HepG2 (cell line): ENCODE measurements around the gene ADSL. TPM values are rescaled to one million over a fixed set of nuclear protein-coding genes. Genes with fewer than 3 reads are reported as not detected.

Experiments used
- ATAC-seq: fragments of 200-7000 bp; cut with Tn5 transposase; 3 replicates; pipeline ENCODE4 v1.9.1; 2020; ENCODE audit warnings: mild to moderate bottlenecking, moderate library complexity
- BruUV-seq: library from RNA; stranded (reverse); fragments of 400-500 nt; replicated peaks from 2 replicates; lab custom pipeline; 2021; lab: Mats Ljungman, UMichigan
- CTCF ChIA-PET: fragments of 300-600 bp; formaldehyde crosslinking; extraction: SDS; loops from one replicate; lab custom pipeline; 2021; ENCODE audit warnings: low total read pairs, inconsistent platforms, low intra/inter-chr PET ratio; lab: Yijun Ruan, JAX
- POLR2A ChIA-PET: fragments of 350-600 bp; sonication (Branson Sonifier 250); formaldehyde crosslinking; loops from one replicate; lab custom pipeline; 2020; ENCODE audit warnings: antibody characterized with exemption, inconsistent platforms; lab: Yijun Ruan, JAX
- DNase-seq: peaks from one replicate; pipeline ENCODE4 v3.0.0-alpha.2; 2015; ENCODE audit warnings: low spot score
- FAIRE-seq: peaks from 3 replicates; lab custom pipeline; 2011; peaks lifted over from hg19 to GRCh38; lab: Jason Lieb, UNC
- H2AFZ ChIP-seq: one replicate; pipeline ENCODE4 v1.6.1; 2011; ENCODE audit warnings: low read length, inconsistent platforms
- H3K27ac ChIP-seq: fragments of 300-600 bp; 3 replicates; pipeline ENCODE4 v1.8.0; 2011; ENCODE audit warnings: mixed run types, mild to moderate bottlenecking, mixed read lengths, low read length, inconsistent platforms; ENCODE audit not compliant: insufficient read depth; ENCODE audit errors: extremely low read length
- H3K27me3 ChIP-seq, 2 experiments: fragments of 200-600 bp in 1 of 2; 2 replicates in 1 of 2; 3 replicates in 1 of 2; pipeline versions ENCODE4 v1.6.0 to v1.8.0; 2011; ENCODE audit warnings: low read length in 2 of 2, mild to moderate bottlenecking in 2 of 2, moderate library complexity in 2 of 2, inconsistent platforms in 1 of 2; ENCODE audit not compliant: insufficient read depth in 2 of 2, control insufficient read depth in 1 of 2
- H3K36me3 ChIP-seq, 2 experiments: fragments of 200-600 bp in 1 of 2; replicated peaks in 1 of 2; 2 replicates in 1 of 2; 3 replicates in 1 of 2; pipeline versions ENCODE4 v1.5.1 to v1.8.0; 2011; ENCODE audit warnings: low read length in 2 of 2, inconsistent platforms in 1 of 2; ENCODE audit not compliant: insufficient read depth in 2 of 2, control insufficient read depth in 1 of 2
- H3K4me1 ChIP-seq: 2 replicates; pipeline ENCODE4 v1.5.1; 2012; ENCODE audit warnings: low read length, inconsistent platforms; ENCODE audit not compliant: insufficient read depth
- H3K4me2 ChIP-seq: 2 replicates; pipeline ENCODE4 v1.6.0; 2011; ENCODE audit warnings: low read depth, low read length, inconsistent platforms
- H3K4me3 ChIP-seq, 3 experiments: fragments of 200-600 bp in 1 of 3; sonication (generic), shearing (Covaris generic) in 1 of 3; replicated peaks in 1 of 3; 2 replicates each; pipeline ENCODE4 v1.5.1; 2011 to 2016; ENCODE audit warnings: low read length in 3 of 3, inconsistent platforms in 2 of 3, low read depth in 2 of 3, mild to moderate bottlenecking in 2 of 3, control low read depth in 1 of 3, mixed read lengths in 1 of 3; ENCODE audit not compliant: insufficient read depth in 1 of 3
- H3K79me2 ChIP-seq: one replicate; pipeline ENCODE4 v1.6.1; 2011; ENCODE audit warnings: low read length, inconsistent platforms; ENCODE audit not compliant: insufficient read depth
- H3K9ac ChIP-seq: 2 replicates; pipeline ENCODE4 v1.6.0; 2011; ENCODE audit warnings: mild to moderate bottlenecking, low read depth, low read length, inconsistent platforms; ENCODE audit not compliant: insufficient read depth
- H3K9me3 ChIP-seq: 2 replicates; pipeline ENCODE4 v1.5.1; 2012; ENCODE audit warnings: mild to moderate bottlenecking, low read length
- H4K20me1 ChIP-seq: 2 replicates; pipeline ENCODE4 v1.6.0; 2011; ENCODE audit warnings: inconsistent platforms, mild to moderate bottlenecking, low read length, moderate library complexity; ENCODE audit not compliant: insufficient read depth
- DNMT1 ChIP-seq: sonication (generic); formaldehyde crosslinking; IDR thresholded peaks from 2 replicates; pipeline ENCODE4 v1.5.1; 2020; ENCODE audit warnings: mild to moderate bottlenecking, missing genetic modification reagents
- POGK ChIP-seq: sonication (generic); formaldehyde crosslinking; conservative IDR thresholded peaks from 2 replicates; pipeline ENCODE4 v1.8.0; 2022; ENCODE audit warnings: mild to moderate bottlenecking, moderate library complexity, missing genetic modification reagents
- RFX5 ChIP-seq: IDR thresholded peaks from 2 replicates; pipeline ENCODE4 v1.6.1; 2011; ENCODE audit warnings: low read depth, low read length, improper control_type of control experiment
- RORA ChIP-seq: sonication (generic); formaldehyde crosslinking; IDR thresholded peaks from 2 replicates; pipeline ENCODE4 v1.5.0; 2020; ENCODE audit warnings: mild to moderate bottlenecking, missing genetic modification reagents, moderate library complexity
- SOX13 ChIP-seq, 3 experiments: fragments of 450-650 bp in 1 of 3; sonication (generic) in 1 of 3; formaldehyde crosslinking in 1 of 3; IDR thresholded peaks in 2 of 3; conservative IDR thresholded peaks in 1 of 3; 2 replicates each; pipeline versions ENCODE4 v1.5.0 to v1.6.1; 2016 to 2020; ENCODE audit warnings: antibody characterized with exemption in 1 of 3, mild to moderate bottlenecking in 1 of 3, missing compliant biosample characterization in 1 of 3, missing genetic modification reagents in 1 of 3, moderate library complexity in 1 of 3
- TGIF2 ChIP-seq: IDR thresholded peaks from 2 replicates; pipeline ENCODE4 v1.6.1; 2016; ENCODE audit warnings: control low read depth, missing compliant biosample characterization
- ZNF496 ChIP-seq: sonication (generic); formaldehyde crosslinking; IDR thresholded peaks from 2 replicates; pipeline ENCODE4 v1.8.1; 2023; ENCODE audit warnings: mild to moderate bottlenecking, moderate library complexity, missing genetic modification reagents; ENCODE audit not compliant: insufficient replicate concordance
- ZNF772 ChIP-seq: sonication (generic); formaldehyde crosslinking; IDR thresholded peaks from 2 replicates; pipeline ENCODE4 v1.5.0; 2020; ENCODE audit warnings: mild to moderate bottlenecking, missing genetic modification reagents
- WGBS: methylation state at CpG from one replicate; pipeline ENCODE4 v1.1.6; 2017; ENCODE audit warnings: low lambda C conversion rate; 5-methylcytosine and 5-hydroxymethylcytosine counted together
- in situ Hi-C: cut with HindIII; loops from 2 replicates; pipeline ENCODE4 v1.10.0; 2017; ENCODE audit warnings: low pct_unique_long_range_greater_than_20kb; ENCODE audit not compliant: extremely low pct_ligation_motif_present
- intact Hi-C: fragments of 100-400 bp; cut with micrococcal nuclease; formaldehyde crosslinking; loops from one replicate; pipeline ENCODE4 v1.10.0; 2022; ENCODE audit not compliant: unreplicated experiment
- polyA plus RNA-seq, 8 experiments: library from polyadenylated mRNA; depleted of rRNA in 3 of 8; stranded (reverse) in 7 of 8; unstranded in 1 of 8; fragments of >200 nt; fragmentation: Illumina TruSeq in 4 of 8; extraction: Trizol in 4 of 8; gene quantifications; 2 replicates each; pipeline versions ENCODE4 v1.2.1 to v1.2.3, GENCODE V29; 2011 to 2016; ENCODE audit warnings: low read depth in 4 of 8, missing spikeins in 1 of 8, mixed read lengths in 1 of 8; ENCODE audit not compliant: insufficient read depth in 1 of 8
- total RNA-seq, 5 experiments: library from RNA; depleted of rRNA; stranded (reverse); fragments of >200 nt; fragmentation: Illumina TruSeq; extraction: Trizol; gene quantifications; 2 replicates each; pipeline ENCODE4 v1.2.3, GENCODE V29; 2016; ENCODE audit warnings: low read depth in 1 of 5
- TF ChIP-seq, protein P1 (sequence below): sonication (generic); formaldehyde crosslinking; IDR thresholded peaks from 2 replicates; pipeline ENCODE4 v1.8.0; 2022; ENCODE audit warnings: missing genetic modification reagents, mild to moderate bottlenecking, inconsistent platforms, borderline replicate concordance
- TF ChIP-seq, protein P2 (sequence below): sonication (generic); formaldehyde crosslinking; IDR thresholded peaks from 2 replicates; pipeline ENCODE4 v1.8.0; 2023; ENCODE audit warnings: mild to moderate bottlenecking, missing genetic modification reagents
- TF ChIP-seq, protein P3 (sequence below): sonication (generic); formaldehyde crosslinking; IDR thresholded peaks from 2 replicates; pipeline ENCODE4 v1.5.0; 2020; ENCODE audit warnings: missing genetic modification reagents, mild to moderate bottlenecking, borderline replicate concordance

Gene ADSL
- total and polyA plus RNA-seq, 2 of the 13 experiments (the other 11 are each of a cell fraction or from before 2014, with no cell fraction given): 123 to 174 TPM

GRCh38 chr22:40366068-40366467 is 19.8 kb downstream of the ADSL start:
- intact Hi-C loops: no loop called here
- ChIA-PET POLR2A (interaction anchor here (1.0 to 1.6 kb wide), 2 partner anchors 19 to 322 kb away, joined by 3 read pairs; no protein-coding TSS in a partner anchor), CTCF (no interaction called here)
- peaks cover 1% of the 10 kb centered on the region for H3K79me2 ChIP-seq
- 100% methylated on average over 2 of the region's 2 CpGs for whole genome bisulfite sequencing
- DNase-seq (no peak), FAIRE-seq (no peak), ATAC-seq (no peak)
- H3K4me2 ChIP-seq: no peak overlapping the region
- H3K4me3 ChIP-seq: no peak overlapping the region
- no peaks in the 10 kb centered on the region; a peak in 1 of 5 replicates for H3K27me3 ChIP-seq
- no peaks in the 10 kb centered on the region for H4K20me1 ChIP-seq
- TF ChIP-seq SOX13 (IDR thresholded peaks at IDR 0.05) (no peak), SOX13 (CRISPR knock-in tag; conservative IDR thresholded peaks at IDR 0.05 in 1 of 2, IDR thresholded peaks at IDR 0.05 in 1 of 2) (no peak), RFX5 (peak; percentile 53; the same call in 1 of the 2 replicates)
- no peak overlapping the region for H3K27ac ChIP-seq
- no TSS peak for BruUV-seq
- H3K9me3 ChIP-seq: no peaks in the 10 kb centered on the region
- no peak overlapping the region for H2AFZ ChIP-seq
- peaks cover 37 to 75% of the 10 kb centered on the region in 2 experiments for H3K36me3 ChIP-seq
- in situ Hi-C loops: no loop called here
- no peak overlapping the region for H3K9ac ChIP-seq
- no peaks in the 10 kb centered on the region for H3K4me1 ChIP-seq

GRCh38 chr22:40367342-40367741 is 21.0 kb downstream of the ADSL start:
- H3K9ac ChIP-seq: no peak overlapping the region
- in situ Hi-C loops (no loop called here), intact Hi-C loops (no loop called here)
- H3K79me2 ChIP-seq: peaks cover 4% of the 10 kb centered on the region
- POLR2A ChIA-PET: interaction anchor here (1.6 kb wide), 1 partner anchor 323 kb away, joined by 3 read pairs; no protein-coding TSS in a partner anchor
- no peak overlapping the region for H3K4me3 ChIP-seq
- H4K20me1 ChIP-seq: no peaks in the 10 kb centered on the region
- H3K36me3 ChIP-seq: peaks cover 25 to 62% of the 10 kb centered on the region in 2 experiments
- H3K4me2 ChIP-seq: no peak overlapping the region
- CTCF ChIA-PET: no interaction called here
- H2AFZ ChIP-seq: no peak overlapping the region
- FAIRE-seq (no peak), ATAC-seq (no peak), DNase-seq (no peak)
- no TSS peak for BruUV-seq
- no peaks in the 10 kb centered on the region; a peak in 1 of 5 replicates for H3K27me3 ChIP-seq
- WGBS: 94% methylated on average over 6 of the region's 6 CpGs
- no peak overlapping the region for H3K27ac ChIP-seq
- no peaks in the 10 kb centered on the region for H3K9me3 ChIP-seq
- no peaks in the 10 kb centered on the region for H3K4me1 ChIP-seq
- TF ChIP-seq RORA (CRISPR knock-in tag) (no peak), POGK (CRISPR knock-in tag) (no peak), ZNF772 (CRISPR knock-in tag) (no peak), RFX5 (no peak), ZNF496 (CRISPR knock-in tag) (no peak), TGIF2 (CRISPR knock-in tag) (no peak), DNMT1 (CRISPR knock-in tag) (no peak)
- TF ChIP-seq, protein P1, sequence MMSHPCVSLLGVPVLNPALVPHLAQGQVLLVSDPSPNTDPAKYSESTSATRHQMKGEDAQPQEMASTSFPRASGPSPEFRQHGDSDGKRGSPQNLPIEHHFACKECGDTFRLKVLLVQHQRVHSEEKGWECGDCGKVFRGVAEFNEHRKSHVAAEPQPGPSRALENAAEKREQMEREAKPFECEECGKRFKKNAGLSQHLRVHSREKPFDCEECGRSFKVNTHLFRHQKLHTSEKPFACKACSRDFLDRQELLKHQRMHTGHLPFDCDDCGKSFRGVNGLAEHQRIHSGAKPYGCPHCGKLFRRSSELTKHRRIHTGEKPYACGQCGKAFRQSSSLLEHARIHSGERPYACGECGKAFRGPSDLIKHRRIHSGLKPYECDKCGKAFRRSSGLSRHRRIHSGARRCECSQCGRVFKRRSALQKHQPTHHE (CRISPR knock-in tag): no peak
- TF ChIP-seq, protein P2, sequence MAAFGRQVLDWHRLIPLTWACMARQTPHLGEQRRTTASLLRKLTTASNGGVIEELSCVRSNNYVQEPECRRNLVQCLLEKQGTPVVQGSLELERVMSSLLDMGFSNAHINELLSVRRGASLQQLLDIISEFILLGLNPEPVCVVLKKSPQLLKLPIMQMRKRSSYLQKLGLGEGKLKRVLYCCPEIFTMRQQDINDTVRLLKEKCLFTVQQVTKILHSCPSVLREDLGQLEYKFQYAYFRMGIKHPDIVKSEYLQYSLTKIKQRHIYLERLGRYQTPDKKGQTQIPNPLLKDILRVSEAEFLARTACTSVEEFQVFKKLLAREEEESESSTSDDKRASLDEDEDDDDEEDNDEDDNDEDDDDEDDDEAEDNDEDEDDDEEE (CRISPR knock-in tag): no peak
- TF ChIP-seq, protein P3, sequence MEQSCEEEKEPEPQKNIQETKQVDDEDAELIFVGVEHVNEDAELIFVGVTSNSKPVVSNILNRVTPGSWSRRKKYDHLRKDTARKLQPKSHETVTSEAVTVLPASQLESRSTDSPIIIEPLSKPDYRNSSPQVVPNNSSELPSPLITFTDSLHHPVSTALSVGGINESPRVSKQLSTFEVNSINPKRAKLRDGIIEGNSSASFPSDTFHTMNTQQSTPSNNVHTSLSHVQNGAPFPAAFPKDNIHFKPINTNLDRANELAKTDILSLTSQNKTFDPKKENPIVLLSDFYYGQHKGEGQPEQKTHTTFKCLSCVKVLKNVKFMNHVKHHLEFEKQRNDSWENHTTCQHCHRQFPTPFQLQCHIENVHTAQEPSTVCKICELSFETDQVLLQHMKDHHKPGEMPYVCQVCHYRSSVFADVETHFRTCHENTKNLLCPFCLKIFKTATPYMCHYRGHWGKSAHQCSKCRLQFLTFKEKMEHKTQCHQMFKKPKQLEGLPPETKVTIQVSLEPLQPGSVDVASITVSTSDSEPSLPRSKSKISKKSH: no peak
